B cell (primary cell): ENCODE results near the gene LRRC74A. TPM values are rescaled to one million over a fixed set of nuclear protein-coding genes. Genes with fewer than 3 reads are reported as not detected.

Experiments
- ATAC-seq: fragments of 200-7000 bp; cut with Tn5 transposase; one replicate; pipeline ENCODE4 v1.10.0; 2021; ENCODE audit warnings: low read depth, mild to moderate bottlenecking, moderate number of reproducible peaks, moderate library complexity
- CTCF ChIA-PET: fragments of 350-600 bp; sonication (Branson Sonifier 250); formaldehyde crosslinking; loops from one replicate; lab custom pipeline; 2021; ENCODE audit warnings: antibody characterized with exemption, inconsistent platforms; lab: Charles Lee
- POLR2A ChIA-PET: fragments of 350-600 bp; sonication (Branson Sonifier 250); formaldehyde crosslinking; loops from one replicate; lab custom pipeline; 2021; ENCODE audit warnings: antibody characterized with exemption; lab: Charles Lee
- DNase-seq: peaks from one replicate; pipeline ENCODE4 v3.0.0; 2013
- H2AFZ ChIP-seq: 2 replicates; pipeline ENCODE4 v1.6.1; 2012; ENCODE audit warnings: mild to moderate bottlenecking, low read depth, low read length; ENCODE audit not compliant: insufficient read depth, poor library complexity, severe bottlenecking
- H3K27ac ChIP-seq, 2 donors: 1 replicate in 1 of 2; 2 replicates in 1 of 2; pipeline ENCODE4 v1.5.1; 2012 to 2013; ENCODE audit warnings: low read length in 2 of 2, mild to moderate bottlenecking in 2 of 2, moderate library complexity in 1 of 2
- H3K27me3 ChIP-seq, 4 experiments: fragments of 200-600 bp in 1 of 4; sonication (generic) in 1 of 4; replicated peaks in 1 of 4; 1 replicate in 2 of 4; 2 replicates in 2 of 4; pipeline versions ENCODE4 v1.6.1 to v1.7.0; 2013 to 2016; ENCODE audit warnings: low read length in 3 of 4, mild to moderate bottlenecking in 2 of 4, mixed read lengths in 1 of 4, moderate library complexity in 1 of 4; ENCODE audit not compliant: insufficient read depth in 4 of 4, control insufficient read depth in 3 of 4; ENCODE audit errors: control extremely low read depth in 1 of 4
- H3K36me3 ChIP-seq, 2 experiments: replicated peaks in 1 of 2; 1 replicate in 1 of 2; 2 replicates in 1 of 2; pipeline versions ENCODE4 v1.6.1 to v1.7.1; 2013; ENCODE audit warnings: low read length in 1 of 2; ENCODE audit not compliant: insufficient read depth in 2 of 2, control insufficient read depth in 1 of 2; ENCODE audit errors: control extremely low read depth in 1 of 2, extremely low read depth in 1 of 2
- H3K4me1 ChIP-seq, 2 donors: fragments of 200-600 bp in 1 of 2; sonication (generic) in 1 of 2; 1 replicate in 1 of 2; 2 replicates in 1 of 2; pipeline versions ENCODE4 v1.5.1 to v1.6.1; 2013 to 2017; ENCODE audit warnings: low read length in 2 of 2; ENCODE audit not compliant: control insufficient read depth in 2 of 2, insufficient read depth in 2 of 2
- H3K4me2 ChIP-seq: replicated peaks from 2 replicates; pipeline ENCODE3; 2012; ENCODE audit warnings: mild to moderate bottlenecking, low read depth, low read length; ENCODE audit not compliant: poor library complexity, severe bottlenecking
- H3K4me3 ChIP-seq, 5 experiments: fragments of 200-600 bp in 1 of 5; sonication (generic) in 1 of 5; 1 replicate in 3 of 5; 2 replicates in 2 of 5; pipeline versions ENCODE4 v1.5.1 to v1.7.0; 2011 to 2016; ENCODE audit warnings: low read length in 4 of 5, mild to moderate bottlenecking in 4 of 5, low read depth in 2 of 5, control low read depth in 1 of 5, moderate library complexity in 1 of 5; ENCODE audit not compliant: insufficient read depth in 1 of 5; ENCODE audit errors: control extremely low read depth in 1 of 5, extremely low read depth in 1 of 5
- H3K79me2 ChIP-seq: fragments of 200-600 bp; sonication (generic); one replicate; pipeline ENCODE4 v1.6.0; 2016; ENCODE audit warnings: low read length; ENCODE audit not compliant: control insufficient read depth, insufficient read depth
- H3K9ac ChIP-seq: fragments of 200-600 bp; sonication (generic); 2 replicates; pipeline ENCODE4 v1.6.1; 2017; ENCODE audit warnings: mild to moderate bottlenecking, low read length, moderate library complexity
- H3K9me3 ChIP-seq, 3 donors: one replicate each; pipeline versions ENCODE4 v1.6.1 to v1.7.1; 2013; ENCODE audit warnings: low read length in 2 of 3; ENCODE audit not compliant: control insufficient read depth in 2 of 3, insufficient read depth in 1 of 3; ENCODE audit errors: control extremely low read depth in 1 of 3
- H4K20me1 ChIP-seq: 2 replicates; pipeline ENCODE4 v1.6.0; 2012; ENCODE audit warnings: mild to moderate bottlenecking, low read length; ENCODE audit not compliant: insufficient read depth, control insufficient read depth, poor library complexity, severe bottlenecking
- H3K27ac Mint-ChIP-seq: one replicate; pipeline ENCODE4 v1.8.0; 2021; ENCODE audit warnings: mixed read lengths
- H3K27me3 Mint-ChIP-seq: one replicate; pipeline ENCODE4 v1.8.0; 2021; ENCODE audit warnings: mixed read lengths
- H3K4me1 Mint-ChIP-seq: one replicate; pipeline ENCODE4 v1.8.0; 2021; ENCODE audit warnings: mixed read lengths
- H3K4me3 Mint-ChIP-seq: one replicate; pipeline ENCODE4 v1.8.0; 2021; ENCODE audit warnings: mixed read lengths
- H3K9me3 Mint-ChIP-seq: one replicate; pipeline ENCODE4 v1.8.0; 2022; ENCODE audit warnings: mixed read lengths; ENCODE audit not compliant: insufficient read depth
- EZH2 ChIP-seq: IDR thresholded peaks from 2 replicates; pipeline ENCODE4 v1.6.1; 2012; ENCODE audit warnings: borderline replicate concordance, low read depth, mild to moderate bottlenecking, moderate library complexity, low read length; ENCODE audit not compliant: insufficient read depth, poor library complexity, severe bottlenecking
- WGBS: methylation state at CpG from one replicate; pipeline ENCODE4 v1.1.5; 2013; ENCODE audit warnings: missing lambda C conversion rate; ENCODE audit not compliant: insufficient coverage; 5-methylcytosine and 5-hydroxymethylcytosine counted together
- intact Hi-C: fragments of 100-400 bp; cut with micrococcal nuclease; formaldehyde crosslinking; loops from one replicate; pipeline ENCODE4 v1.10.0; 2022
- polyA plus RNA-seq: library from polyadenylated mRNA; depleted of rRNA; stranded (reverse); fragments of >200 nt; gene quantifications from 2 replicates; pipeline ENCODE4 v1.2.3, GENCODE V29; 2012
- total RNA-seq, 2 donors: library from RNA; stranded (reverse); fragments of 120-200 nt in 1 of 2; gene quantifications; 1 replicate in 1 of 2; 2 replicates in 1 of 2; pipeline versions ENCODE4 v1.2.3 to v1.2.4, GENCODE V29; 2013 to 2022
- TF ChIP-seq, protein P1 (sequence below): fragments of 200-600 bp; IDR thresholded peaks from one replicate; pipeline ENCODE4 v1.8.0; 2022; ENCODE audit warnings: antibody characterized with exemption, mild to moderate bottlenecking

Gene LRRC74A
- total and polyA plus RNA-seq, 2 donors (not counting 1 experiment from before 2014, with no cell fraction given): not detected

DNA sequence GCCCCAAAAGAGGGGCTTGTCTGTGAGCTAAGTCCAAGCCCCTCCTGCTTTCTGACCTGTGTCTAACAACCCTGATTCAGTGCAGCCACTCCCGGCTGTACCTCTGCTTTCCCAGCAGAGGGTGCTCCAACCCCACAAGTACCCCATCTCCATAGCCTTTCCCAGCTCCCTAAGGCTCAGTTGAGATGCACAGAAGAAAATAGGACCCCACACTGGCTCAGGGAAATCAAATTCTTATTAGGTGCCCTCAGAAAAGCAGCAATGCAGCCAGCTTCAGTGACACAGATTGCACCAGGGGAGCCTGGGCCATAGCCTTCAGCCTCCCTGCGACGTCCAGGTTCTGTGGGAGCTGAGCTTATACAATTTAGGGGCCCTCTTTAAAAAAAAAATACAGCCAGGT, 49.9 kb downstream of the LRRC74A start:
- TF ChIP-seq EZH2: no peak
- TF ChIP-seq, protein P1, sequence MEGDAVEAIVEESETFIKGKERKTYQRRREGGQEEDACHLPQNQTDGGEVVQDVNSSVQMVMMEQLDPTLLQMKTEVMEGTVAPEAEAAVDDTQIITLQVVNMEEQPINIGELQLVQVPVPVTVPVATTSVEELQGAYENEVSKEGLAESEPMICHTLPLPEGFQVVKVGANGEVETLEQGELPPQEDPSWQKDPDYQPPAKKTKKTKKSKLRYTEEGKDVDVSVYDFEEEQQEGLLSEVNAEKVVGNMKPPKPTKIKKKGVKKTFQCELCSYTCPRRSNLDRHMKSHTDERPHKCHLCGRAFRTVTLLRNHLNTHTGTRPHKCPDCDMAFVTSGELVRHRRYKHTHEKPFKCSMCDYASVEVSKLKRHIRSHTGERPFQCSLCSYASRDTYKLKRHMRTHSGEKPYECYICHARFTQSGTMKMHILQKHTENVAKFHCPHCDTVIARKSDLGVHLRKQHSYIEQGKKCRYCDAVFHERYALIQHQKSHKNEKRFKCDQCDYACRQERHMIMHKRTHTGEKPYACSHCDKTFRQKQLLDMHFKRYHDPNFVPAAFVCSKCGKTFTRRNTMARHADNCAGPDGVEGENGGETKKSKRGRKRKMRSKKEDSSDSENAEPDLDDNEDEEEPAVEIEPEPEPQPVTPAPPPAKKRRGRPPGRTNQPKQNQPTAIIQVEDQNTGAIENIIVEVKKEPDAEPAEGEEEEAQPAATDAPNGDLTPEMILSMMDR: peak; percentile 74
- H3K27me3 Mint-ChIP-seq: peaks cover 4% of the 10 kb centered on the region
- H3K9me3 Mint-ChIP-seq: no peaks in the 10 kb centered on the region
- Histone ChIP-seq H3K36me3 (no peaks in the 10 kb centered on the region), H3K4me1 (no peaks in the 10 kb centered on the region), H3K9ac (no peak overlapping the region), H3K27ac (no peak overlapping the region), H3K79me2 (no peaks in the 10 kb centered on the region), H2AFZ (no peak overlapping the region), H3K27me3 (peaks cover 0 to 3% (median 0%) of the 10 kb centered on the region in 4 experiments), H3K9me3 (peaks cover 0 to 15% (median 3%) of the 10 kb centered on the region in 3 donors), H4K20me1 (no peaks in the 10 kb centered on the region), H3K4me3 (no peak overlapping the region), H3K4me2 (no peak overlapping the region)
- ChIA-PET POLR2A (interaction anchor here (1.7 kb wide), 1 partner anchor 178 kb away, joined by 4 read pairs; no protein-coding TSS in a partner anchor), CTCF (interaction anchor here (0.6 to 15.8 kb wide), 42 partner anchors 9 to 501 kb away, joined by 3 to 489 read pairs (median 6); partner anchors contain the start of genes IRF2BPL, SAMD15 and TMED8)
- 63% methylated on average over 3 of the region's 3 CpGs for WGBS
- H3K4me1 Mint-ChIP-seq: no peaks in the 10 kb centered on the region
- no peak overlapping the region for H3K4me3 Mint-ChIP-seq
- DNase-seq (peak; percentile 68), ATAC-seq (peak; percentile 55)
- H3K27ac Mint-ChIP-seq: no peak overlapping the region
- intact Hi-C loops: loop anchor here (1.0 kb wide), 1 partner anchor 177 kb away; no protein-coding TSS in a partner anchor

DNA sequence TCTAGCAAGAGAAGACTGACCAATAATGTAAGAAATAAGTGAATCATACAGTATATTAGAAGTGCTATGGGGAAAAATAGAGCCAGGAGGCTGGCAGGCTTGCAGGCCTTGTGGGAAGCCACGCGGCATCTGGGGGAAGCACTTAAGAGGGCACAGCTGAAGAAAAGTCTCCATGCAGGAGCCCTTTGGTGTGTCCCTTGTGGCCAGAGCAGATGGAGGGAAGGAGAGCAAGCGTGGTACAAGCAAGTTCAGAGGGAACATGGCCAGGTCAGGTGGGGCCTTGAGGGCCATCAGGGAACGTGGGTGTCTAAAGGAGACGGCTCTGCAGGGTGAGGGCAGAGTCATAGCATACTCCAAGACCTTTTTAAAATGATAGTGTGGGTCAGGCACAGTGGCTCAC, 51.7 kb downstream of the LRRC74A start:
- Histone ChIP-seq H3K4me3 (no peak overlapping the region), H3K79me2 (no peaks in the 10 kb centered on the region), H3K36me3 (no peaks in the 10 kb centered on the region), H3K27ac (no peak overlapping the region), H3K4me2 (no peak overlapping the region), H4K20me1 (no peaks in the 10 kb centered on the region), H3K4me1 (peaks cover 0 to 1% of the 10 kb centered on the region in 2 donors), H3K9ac (no peak overlapping the region), H2AFZ (no peak overlapping the region), H3K9me3 (peaks cover 0 to 15% (median 3%) of the 10 kb centered on the region in 3 donors), H3K27me3 (no peaks in the 10 kb centered on the region)
- ChIA-PET CTCF (interaction anchor here (0.7 to 15.8 kb wide), 4 partner anchors 41 to 190 kb away, joined by 3 to 489 read pairs (median 33); no protein-coding TSS in a partner anchor), POLR2A (no interaction called here)
- DNase-seq (no peak), ATAC-seq (no peak)
- intact Hi-C loops: no loop called here
- Mint-ChIP-seq H3K27me3 (peaks cover 3% of the 10 kb centered on the region), H3K4me3 (no peak overlapping the region), H3K9me3 (no peaks in the 10 kb centered on the region), H3K27ac (no peak overlapping the region), H3K4me1 (no peaks in the 10 kb centered on the region)
- WGBS: 59% methylated on average over 5 of the region's 5 CpGs
- TF ChIP-seq, protein P1: no peak
- TF ChIP-seq EZH2: no peak
